ENCODE measurements around the gene BACH2.
A peak's percentile ranks its signal among the peaks of the same experiment; 100 is the strongest.
"Not testable (repeated sequence)": the region's sequence is repeated elsewhere in the genome, so short reads cannot be mapped to it uniquely, and the experiment has no call there.

The BACH2 gene

DNA sequence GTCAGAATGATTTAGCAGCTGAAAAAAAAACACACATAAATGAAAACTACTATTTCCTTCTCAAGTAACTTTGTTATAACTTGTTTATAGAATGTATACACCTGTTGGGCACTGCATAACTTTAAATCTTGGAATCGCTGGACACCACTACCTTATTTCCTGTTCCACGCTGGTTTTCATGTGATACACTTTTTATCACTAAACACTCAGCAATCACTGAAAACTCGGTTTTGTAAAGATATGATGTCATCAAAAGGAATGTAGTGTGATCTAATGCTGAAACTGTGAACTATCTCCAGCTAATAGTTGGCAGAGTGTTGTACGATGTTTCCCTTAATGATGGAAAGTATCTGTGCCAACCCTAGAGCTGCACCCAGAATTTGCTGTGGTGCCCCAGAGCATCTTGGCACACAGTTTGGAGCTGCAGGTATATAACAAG lies 127.9 kb downstream of the BACH2 start:
- Histone ChIP-seq H2AFZ (ENCODE audit: low read depth, low read length) (no peak overlapping the region), H3K4ac (ENCODE audit: low read depth in 1 of 2, low read length in 2 of 2) (no peak overlapping the region), H4K8ac (ENCODE audit: low read length) (no peak overlapping the region), H3K23ac (ENCODE audit: low read length in 2 of 2) (no peak overlapping the region), H2BK15ac (ENCODE audit: low read depth, poor library complexity, severe bottlenecking) (no peak overlapping the region), H2BK12ac (ENCODE audit: low read length in 2 of 2) (no peak overlapping the region), H3K27ac (ENCODE audit: low read length, poor library complexity, severe bottlenecking) (no peak overlapping the region), H3K9me3 (ENCODE audit: control insufficient read depth, low read length) (no peaks in the 10 kb centered on the region), H3K4me2 (ENCODE audit: low read length, poor library complexity, severe bottlenecking) (no peak overlapping the region), H2BK120ac (ENCODE audit: low read depth, low read length) (no peak overlapping the region), H3K79me1 (replicated peaks; ENCODE audit: low read length, poor library complexity, severe bottlenecking) (no peaks in the 10 kb centered on the region), H3K18ac (ENCODE audit: low read depth in 1 of 2, low read length in 2 of 2) (no peak overlapping the region), H3K4me3 (ENCODE audit: insufficient read depth in 1 of 2, low read depth in 1 of 2, low read length in 2 of 2) (no peak overlapping the region), H3K9ac (ENCODE audit: low read length) (peak overlapping the region; percentile 43), H4K91ac (ENCODE audit: low read length) (no peak overlapping the region), H2BK5ac (ENCODE audit: low read depth, low read length, poor library complexity, severe bottlenecking) (no peak overlapping the region), H3K4me1 (ENCODE audit: control insufficient read depth, insufficient read depth, low read depth, low read length) (peaks cover 2% of the 10 kb centered on the region), H3K27me3 (ENCODE audit: control insufficient read depth in 1 of 2, insufficient read depth in 1 of 2, low read length in 2 of 2) (no peaks in the 10 kb centered on the region), H3K14ac (ENCODE audit: low read length in 2 of 2) (no peak overlapping the region), H2AK5ac (ENCODE audit: low read length, severe bottlenecking) (no peak overlapping the region), H3K36me3 (ENCODE audit: control insufficient read depth in 1 of 2, insufficient read depth in 2 of 2, low read depth in 1 of 2, low read length in 2 of 2) (no peaks in the 10 kb centered on the region)
- DNase-seq: peak; percentile 54
- WGBS: 6% methylated on average over 2 of the region's 4 CpGs

DNA sequence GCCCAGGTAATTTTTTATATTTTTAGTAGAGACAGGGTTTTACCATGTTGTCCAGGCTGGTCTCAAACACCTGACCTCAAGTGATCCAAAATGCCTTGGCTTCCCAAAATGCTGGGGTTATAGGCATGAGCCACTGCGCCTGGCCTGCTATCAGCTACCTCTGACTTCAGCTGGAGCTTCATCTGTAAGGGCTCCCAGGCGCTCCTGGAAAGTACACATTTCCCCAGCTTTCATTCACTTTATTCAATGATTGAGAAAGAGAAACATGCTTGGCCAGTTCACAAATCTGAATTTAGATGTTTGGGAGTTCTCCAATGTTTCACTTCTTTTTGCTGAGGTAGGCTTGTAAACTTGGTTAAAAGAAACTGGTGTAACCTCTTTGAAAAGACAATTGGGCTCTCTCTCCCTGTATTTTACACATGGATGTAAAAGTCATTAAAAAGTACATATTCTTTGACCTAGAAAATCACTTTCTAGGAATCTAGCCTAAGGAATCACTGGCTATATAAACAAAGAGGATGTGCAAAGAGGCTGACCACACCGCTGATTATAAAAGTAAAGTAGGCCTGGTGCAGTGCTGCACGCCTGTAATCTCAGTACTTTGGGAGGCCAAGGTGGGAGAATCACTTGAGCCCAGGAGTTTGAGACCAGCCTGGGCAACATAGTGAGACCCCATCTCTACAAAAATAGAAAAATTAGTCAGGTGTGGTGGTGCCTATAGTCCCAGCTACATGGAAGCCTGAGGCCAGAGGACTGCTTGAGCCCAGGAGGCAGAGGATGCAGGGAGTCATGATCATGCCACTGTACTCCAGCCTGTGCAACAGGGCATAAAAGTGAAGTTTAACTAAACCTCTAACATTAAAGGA lies 128.9 kb downstream of the BACH2 start:
- no peak overlapping the region for H2BK5ac ChIP-seq (ENCODE audit: low read depth, low read length, poor library complexity, severe bottlenecking)
- H3K27ac ChIP-seq (ENCODE audit: low read length, poor library complexity, severe bottlenecking): no peak overlapping the region
- H4K8ac ChIP-seq (ENCODE audit: low read length): no peak overlapping the region
- H2BK15ac ChIP-seq (ENCODE audit: low read depth, poor library complexity, severe bottlenecking): no peak overlapping the region
- H3K9me3 ChIP-seq (ENCODE audit: control insufficient read depth, low read length): no peaks in the 10 kb centered on the region
- no peak for DNase-seq
- H3K27me3 ChIP-seq (ENCODE audit: control insufficient read depth in 1 of 2, insufficient read depth in 1 of 2, low read length in 2 of 2): no peaks in the 10 kb centered on the region
- no peak overlapping the region for H3K14ac ChIP-seq (ENCODE audit: low read length in 2 of 2)
- H3K4me1 ChIP-seq (ENCODE audit: control insufficient read depth, insufficient read depth, low read depth, low read length): peaks cover 2% of the 10 kb centered on the region
- WGBS: 86% methylated on average over 4 of the region's 4 CpGs
- H2BK12ac ChIP-seq (ENCODE audit: low read length in 2 of 2): no peak overlapping the region
- no peak overlapping the region for H3K18ac ChIP-seq (ENCODE audit: low read depth in 1 of 2, low read length in 2 of 2)
- no peak overlapping the region for H3K4ac ChIP-seq (ENCODE audit: low read depth in 1 of 2, low read length in 2 of 2)
- no peak overlapping the region for H4K91ac ChIP-seq (ENCODE audit: low read length)
- no peak overlapping the region for H3K23ac ChIP-seq (ENCODE audit: low read length in 2 of 2)
- no peak overlapping the region for H3K4me2 ChIP-seq (ENCODE audit: low read length, poor library complexity, severe bottlenecking)
- no peaks in the 10 kb centered on the region for H3K36me3 ChIP-seq (ENCODE audit: control insufficient read depth in 1 of 2, insufficient read depth in 2 of 2, low read depth in 1 of 2, low read length in 2 of 2)
- no peak overlapping the region for H3K4me3 ChIP-seq (ENCODE audit: insufficient read depth in 1 of 2, low read depth in 1 of 2, low read length in 2 of 2)
- no peak overlapping the region for H2AK5ac ChIP-seq (ENCODE audit: low read length, severe bottlenecking)
- no peaks in the 10 kb centered on the region for H3K79me1 ChIP-seq (replicated peaks; ENCODE audit: low read length, poor library complexity, severe bottlenecking)
- no peak overlapping the region for H2AFZ ChIP-seq (ENCODE audit: low read depth, low read length)
- no peak overlapping the region for H2BK120ac ChIP-seq (ENCODE audit: low read depth, low read length)
- no peak overlapping the region for H3K9ac ChIP-seq (ENCODE audit: low read length)

DNA sequence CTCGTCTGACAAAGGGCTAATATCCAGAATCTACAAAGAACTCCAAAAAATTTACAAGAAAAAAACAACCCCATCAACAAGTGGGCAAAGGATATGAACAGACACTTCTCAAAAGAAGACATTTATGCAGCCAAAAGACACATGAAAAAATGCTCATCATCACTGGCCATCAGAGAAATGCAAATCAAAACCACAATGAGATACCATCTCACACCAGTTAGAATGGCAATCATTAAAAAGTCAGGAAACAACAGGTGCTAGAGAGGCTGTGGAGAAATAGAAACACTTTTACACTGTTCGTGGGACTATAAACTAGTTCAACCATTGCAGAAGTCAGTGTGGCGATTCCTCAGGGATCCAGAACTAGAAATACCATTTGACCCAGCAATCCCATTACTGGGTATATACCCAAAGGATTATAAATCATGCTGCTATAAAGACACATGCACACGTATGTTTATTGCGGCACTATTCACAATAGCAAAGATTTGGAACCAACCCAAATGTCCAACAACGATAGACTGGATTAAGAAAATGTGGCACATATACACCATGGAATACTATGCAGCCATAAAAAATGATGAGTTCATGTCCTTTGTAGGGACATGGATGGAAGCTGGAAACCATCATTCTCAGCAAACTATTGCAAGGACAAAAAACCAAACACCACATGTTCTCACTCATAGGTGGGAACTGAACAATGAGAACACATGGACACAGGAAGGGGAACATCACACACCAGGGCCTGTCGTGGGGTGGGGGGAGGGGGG lies 130.3 kb downstream of the BACH2 start:
- H3K4me2 ChIP-seq (ENCODE audit: low read length, poor library complexity, severe bottlenecking): not testable (repeated sequence)

DNA sequence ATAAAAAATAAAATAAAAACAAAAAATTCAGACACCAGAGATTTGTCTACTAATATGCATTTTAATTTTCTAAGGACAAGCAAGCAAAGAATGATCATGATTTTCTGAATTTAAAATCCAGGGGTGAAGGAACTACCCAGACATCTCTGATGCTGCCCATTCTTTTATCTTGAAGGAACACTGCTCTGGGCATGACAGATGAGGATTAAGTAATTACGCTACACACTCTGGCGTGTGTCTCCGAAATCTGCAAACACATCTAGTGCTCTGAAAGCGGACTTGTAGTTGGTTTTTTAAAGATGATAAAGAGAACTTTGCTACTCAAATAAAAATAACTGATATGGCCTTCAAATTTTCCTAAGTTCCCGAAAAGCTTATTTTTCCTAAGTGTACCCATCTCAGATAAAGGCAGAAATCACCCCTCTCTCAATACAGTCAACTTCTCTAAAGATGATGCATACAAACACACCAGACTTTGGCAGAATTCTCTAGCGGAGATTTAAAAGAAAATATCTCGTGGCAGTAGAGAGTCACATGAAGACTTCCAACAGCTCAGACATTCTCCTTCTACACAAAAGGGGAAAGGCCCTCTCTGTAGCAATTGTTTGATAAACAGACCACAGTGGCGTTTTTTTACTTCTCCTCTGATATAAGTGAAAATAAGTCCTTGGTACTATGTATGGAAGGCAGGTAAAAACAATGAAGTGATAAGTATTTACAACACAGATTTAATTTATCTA lies 133.8 kb downstream of the BACH2 start:
- Histone ChIP-seq H3K27ac (ENCODE audit: low read length, poor library complexity, severe bottlenecking) (no peak overlapping the region), H3K27me3 (ENCODE audit: control insufficient read depth in 1 of 2, insufficient read depth in 1 of 2, low read length in 2 of 2) (no peaks in the 10 kb centered on the region), H3K4me2 (ENCODE audit: low read length, poor library complexity, severe bottlenecking) (no peak overlapping the region), H3K23ac (ENCODE audit: low read length in 2 of 2) (no peak overlapping the region), H2BK15ac (ENCODE audit: low read depth, poor library complexity, severe bottlenecking) (no peak overlapping the region), H2BK5ac (ENCODE audit: low read depth, low read length, poor library complexity, severe bottlenecking) (no peak overlapping the region), H3K79me1 (replicated peaks; ENCODE audit: low read length, poor library complexity, severe bottlenecking) (no peaks in the 10 kb centered on the region), H4K91ac (ENCODE audit: low read length) (no peak overlapping the region), H2BK120ac (ENCODE audit: low read depth, low read length) (no peak overlapping the region), H3K4ac (ENCODE audit: low read depth in 1 of 2, low read length in 2 of 2) (no peak overlapping the region), H2BK12ac (ENCODE audit: low read length in 2 of 2) (no peak overlapping the region), H3K4me1 (ENCODE audit: control insufficient read depth, insufficient read depth, low read depth, low read length) (no peaks in the 10 kb centered on the region), H3K9ac (ENCODE audit: low read length) (no peak overlapping the region), H3K4me3 (ENCODE audit: insufficient read depth in 1 of 2, low read depth in 1 of 2, low read length in 2 of 2) (no peak overlapping the region), H2AFZ (ENCODE audit: low read depth, low read length) (no peak overlapping the region), H3K18ac (ENCODE audit: low read depth in 1 of 2, low read length in 2 of 2) (no peak overlapping the region), H3K36me3 (ENCODE audit: control insufficient read depth in 1 of 2, insufficient read depth in 2 of 2, low read depth in 1 of 2, low read length in 2 of 2) (no peaks in the 10 kb centered on the region), H3K14ac (ENCODE audit: low read length in 2 of 2) (no peak overlapping the region), H2AK5ac (ENCODE audit: low read length, severe bottlenecking) (no peak overlapping the region), H3K9me3 (ENCODE audit: control insufficient read depth, low read length) (no peaks in the 10 kb centered on the region), H4K8ac (ENCODE audit: low read length) (no peak overlapping the region)
- DNase-seq: no peak
- WGBS: 96% methylated on average over 6 of the region's 8 CpGs

More for the DNA sequence above, 130.3 kb downstream of the BACH2 start:
- H3K27ac ChIP-seq (ENCODE audit: low read length, poor library complexity, severe bottlenecking); H3K4me1 ChIP-seq (ENCODE audit: control insufficient read depth, insufficient read depth, low read depth, low read length); H2BK15ac ChIP-seq (ENCODE audit: low read depth, poor library complexity, severe bottlenecking); H3K23ac ChIP-seq (ENCODE audit: low read length in 2 of 2); DNase-seq; H3K4ac ChIP-seq (ENCODE audit: low read depth in 1 of 2, low read length in 2 of 2); H3K9me3 ChIP-seq (ENCODE audit: control insufficient read depth, low read length); H2BK12ac ChIP-seq (ENCODE audit: low read length in 2 of 2); H3K14ac ChIP-seq (ENCODE audit: low read length in 2 of 2); H4K8ac ChIP-seq (ENCODE audit: low read length); H3K18ac ChIP-seq (ENCODE audit: low read depth in 1 of 2, low read length in 2 of 2); H4K91ac ChIP-seq (ENCODE audit: low read length); H2BK120ac ChIP-seq (ENCODE audit: low read depth, low read length); H3K9ac ChIP-seq (ENCODE audit: low read length); H3K4me3 ChIP-seq (ENCODE audit: insufficient read depth in 1 of 2, low read depth in 1 of 2, low read length in 2 of 2); H2AK5ac ChIP-seq (ENCODE audit: low read length, severe bottlenecking); H2BK5ac ChIP-seq (ENCODE audit: low read depth, low read length, poor library complexity, severe bottlenecking); H2AFZ ChIP-seq (ENCODE audit: low read depth, low read length); H3K79me1 ChIP-seq (replicated peaks; ENCODE audit: low read length, poor library complexity, severe bottlenecking); H3K36me3 ChIP-seq (ENCODE audit: control insufficient read depth in 1 of 2, insufficient read depth in 2 of 2, low read depth in 1 of 2, low read length in 2 of 2); H3K27me3 ChIP-seq (ENCODE audit: control insufficient read depth in 1 of 2, insufficient read depth in 1 of 2, low read length in 2 of 2): not testable (repeated sequence)
- 95% methylated on average over 3 of the region's 7 CpGs for WGBS
